ENCODE data around the gene PIK3R5.

Gene PIK3R5

DNA sequence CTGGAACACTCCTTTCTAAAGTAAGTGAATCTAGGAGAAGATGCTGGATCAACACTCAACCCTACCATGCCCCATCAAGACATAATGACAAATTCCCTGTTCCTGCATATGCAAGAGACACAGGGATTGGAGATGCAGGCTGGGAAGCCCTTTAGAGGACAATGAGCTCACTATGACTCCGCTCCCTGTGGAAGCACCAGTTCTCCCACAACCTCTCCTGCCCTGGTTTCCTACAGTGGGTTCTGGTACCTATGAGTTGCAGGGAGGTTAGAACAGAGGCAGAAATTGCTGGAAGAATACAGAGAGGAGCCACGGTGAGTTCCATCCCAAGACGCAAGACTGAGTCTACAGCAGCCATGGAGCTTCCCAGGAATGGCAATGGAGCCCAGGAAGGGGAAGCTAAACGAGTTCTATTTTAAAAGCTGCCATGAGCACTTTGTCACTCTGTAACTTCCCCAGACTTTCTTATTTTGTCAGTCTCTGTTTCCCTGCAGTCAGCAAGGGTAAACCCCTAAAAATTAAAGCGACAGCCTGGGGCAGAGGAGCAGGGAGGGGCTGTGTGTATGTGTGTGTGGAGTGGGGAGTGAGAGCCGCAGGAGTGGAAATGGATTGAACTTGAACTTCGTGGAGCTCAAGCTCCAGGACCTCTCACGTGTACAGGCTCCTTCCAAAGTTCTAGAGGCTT lies 55.8 kb downstream of the PIK3R5 start:
- no peak for TF ChIP-seq JUND (IDR thresholded peaks at IDR 0.05; ENCODE audit: low read depth)
- in situ Hi-C loops (cut with HindIII; ENCODE audit: low pct_unique_long_range_greater_than_20kb, low sequenced_read_pairs): no loop called here
- no peak for DNase-seq (ENCODE audit: low read depth in 1 of 2, low spot score in 1 of 2)

GRCh38 chr17:8905331-8905730 lies 60.2 kb downstream of the PIK3R5 start:
- no peak for TF ChIP-seq JUND (IDR thresholded peaks at IDR 0.05; ENCODE audit: low read depth)
- DNase-seq (ENCODE audit: low read depth in 1 of 2, low spot score in 1 of 2): no peak
- in situ Hi-C loops (cut with HindIII; ENCODE audit: low pct_unique_long_range_greater_than_20kb, low sequenced_read_pairs): no loop called here

DNA sequence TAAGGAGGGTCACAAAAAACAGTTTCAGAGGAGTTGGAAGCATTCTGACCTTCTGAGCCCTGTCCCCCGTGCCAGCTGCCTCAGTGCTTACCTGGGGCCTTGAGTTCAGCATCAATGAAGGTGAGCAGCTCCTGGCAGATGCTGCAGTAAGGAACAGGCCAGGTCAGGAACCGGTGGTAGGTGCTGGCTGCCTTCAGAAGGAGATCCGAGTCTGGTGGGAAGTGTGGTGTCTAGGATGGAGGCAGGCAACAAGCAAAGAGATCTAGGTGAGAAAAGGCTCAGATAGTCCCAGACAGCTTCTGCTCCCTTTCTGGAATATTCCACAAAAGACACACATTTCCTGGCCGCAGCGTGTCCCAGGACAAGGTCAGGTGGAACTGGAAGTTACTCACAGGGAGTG lies 60.8 kb downstream of the PIK3R5 start:
- no peak for DNase-seq (ENCODE audit: low read depth in 1 of 2, low spot score in 1 of 2)
- in situ Hi-C loops (cut with HindIII; ENCODE audit: low pct_unique_long_range_greater_than_20kb, low sequenced_read_pairs): no loop called here
- TF ChIP-seq JUND (IDR thresholded peaks at IDR 0.05; ENCODE audit: low read depth): no peak

DNA sequence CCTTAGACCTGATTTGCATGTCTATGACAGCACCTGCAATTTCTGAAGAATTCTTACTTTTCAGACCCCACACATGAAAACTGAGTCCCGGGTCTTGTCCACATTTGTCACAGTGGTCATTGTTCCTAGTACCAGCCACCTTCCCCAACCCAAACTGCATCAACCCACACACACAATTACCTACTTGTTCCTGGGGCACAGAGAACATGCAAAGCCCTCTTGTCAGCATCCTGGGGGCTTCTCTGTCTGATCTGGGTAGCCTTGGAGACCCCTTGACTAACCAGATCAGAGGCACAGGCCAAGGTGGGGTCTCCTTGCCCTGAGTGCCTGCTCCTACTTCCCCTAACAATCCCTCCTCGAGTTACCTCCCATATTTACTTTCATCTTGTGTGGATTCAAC lies 61.3 kb downstream of the PIK3R5 start:
- in situ Hi-C loops (cut with HindIII; ENCODE audit: low pct_unique_long_range_greater_than_20kb, low sequenced_read_pairs): no loop called here
- no peak for DNase-seq (ENCODE audit: low read depth in 1 of 2, low spot score in 1 of 2)

GRCh38 chr17:8900626-8901585 lies 64.6 kb downstream of the PIK3R5 start:
- in situ Hi-C loops (cut with HindIII; ENCODE audit: low pct_unique_long_range_greater_than_20kb, low sequenced_read_pairs): no loop called here
- DNase-seq (ENCODE audit: low read depth in 1 of 2, low spot score in 1 of 2): no peak
- no peak for TF ChIP-seq JUND (IDR thresholded peaks at IDR 0.05; ENCODE audit: low read depth)

More for the DNA sequence above, 61.3 kb downstream of the PIK3R5 start:
- TF ChIP-seq JUND (IDR thresholded peaks at IDR 0.05; ENCODE audit: low read depth): no peak

GRCh38 chr17:8900207-8900606 lies 65.3 kb downstream of the PIK3R5 start:
- in situ Hi-C loops (cut with HindIII; ENCODE audit: low pct_unique_long_range_greater_than_20kb, low sequenced_read_pairs): no loop called here

GRCh38 chr17:8898636-8899035 lies 66.9 kb downstream of the PIK3R5 start:
- no peak for DNase-seq (ENCODE audit: low read depth in 1 of 2, low spot score in 1 of 2)
- TF ChIP-seq JUND (IDR thresholded peaks at IDR 0.05; ENCODE audit: low read depth): no peak
- in situ Hi-C loops (cut with HindIII; ENCODE audit: low pct_unique_long_range_greater_than_20kb, low sequenced_read_pairs): no loop called here

More at GRCh38 chr17:8900207-8900606, 65.3 kb downstream of the PIK3R5 start:
- no peak for TF ChIP-seq JUND (IDR thresholded peaks at IDR 0.05; ENCODE audit: low read depth)
- DNase-seq (ENCODE audit: low read depth in 1 of 2, low spot score in 1 of 2): no peak

- DNase-seq (ENCODE audit: low read depth in 1 of 2, low spot score in 1 of 2): no peak
- TF ChIP-seq JUND (IDR thresholded peaks at IDR 0.05; ENCODE audit: low read depth): no peak
- in situ Hi-C loops (cut with HindIII; ENCODE audit: low pct_unique_long_range_greater_than_20kb, low sequenced_read_pairs): no loop called here
Observed at GRCh38 chr17:8898126-8898525, 67.4 kb downstream of the PIK3R5 start.

- TF ChIP-seq JUND (IDR thresholded peaks at IDR 0.05; ENCODE audit: low read depth): no peak
- DNase-seq (ENCODE audit: low read depth in 1 of 2, low spot score in 1 of 2): no peak
- in situ Hi-C loops (cut with HindIII; ENCODE audit: low pct_unique_long_range_greater_than_20kb, low sequenced_read_pairs): no loop called here
Observed at GRCh38 chr17:8896641-8897635, 68.6 kb downstream of the PIK3R5 start.

DNA sequence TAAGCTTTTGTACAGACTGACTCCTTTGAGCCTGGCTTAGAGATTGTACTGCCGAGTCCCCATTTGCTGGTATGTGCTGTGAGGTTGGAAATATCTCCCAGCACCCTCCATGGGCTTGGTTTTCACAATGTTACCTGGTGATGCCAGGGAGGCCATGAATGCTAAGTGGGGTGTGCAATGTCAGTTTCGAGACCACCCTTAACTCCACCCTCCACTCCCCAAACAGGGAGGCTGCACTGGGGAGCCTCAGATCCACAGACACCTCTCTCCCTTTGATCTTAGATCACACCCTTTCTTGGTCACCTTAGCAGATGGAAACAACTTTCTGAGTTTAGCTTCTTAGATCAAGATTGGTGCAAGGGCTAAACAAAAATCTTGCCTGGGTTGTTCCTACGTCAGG lies 69.4 kb downstream of the PIK3R5 start:
- in situ Hi-C loops (cut with HindIII; ENCODE audit: low pct_unique_long_range_greater_than_20kb, low sequenced_read_pairs): no loop called here

DNA sequence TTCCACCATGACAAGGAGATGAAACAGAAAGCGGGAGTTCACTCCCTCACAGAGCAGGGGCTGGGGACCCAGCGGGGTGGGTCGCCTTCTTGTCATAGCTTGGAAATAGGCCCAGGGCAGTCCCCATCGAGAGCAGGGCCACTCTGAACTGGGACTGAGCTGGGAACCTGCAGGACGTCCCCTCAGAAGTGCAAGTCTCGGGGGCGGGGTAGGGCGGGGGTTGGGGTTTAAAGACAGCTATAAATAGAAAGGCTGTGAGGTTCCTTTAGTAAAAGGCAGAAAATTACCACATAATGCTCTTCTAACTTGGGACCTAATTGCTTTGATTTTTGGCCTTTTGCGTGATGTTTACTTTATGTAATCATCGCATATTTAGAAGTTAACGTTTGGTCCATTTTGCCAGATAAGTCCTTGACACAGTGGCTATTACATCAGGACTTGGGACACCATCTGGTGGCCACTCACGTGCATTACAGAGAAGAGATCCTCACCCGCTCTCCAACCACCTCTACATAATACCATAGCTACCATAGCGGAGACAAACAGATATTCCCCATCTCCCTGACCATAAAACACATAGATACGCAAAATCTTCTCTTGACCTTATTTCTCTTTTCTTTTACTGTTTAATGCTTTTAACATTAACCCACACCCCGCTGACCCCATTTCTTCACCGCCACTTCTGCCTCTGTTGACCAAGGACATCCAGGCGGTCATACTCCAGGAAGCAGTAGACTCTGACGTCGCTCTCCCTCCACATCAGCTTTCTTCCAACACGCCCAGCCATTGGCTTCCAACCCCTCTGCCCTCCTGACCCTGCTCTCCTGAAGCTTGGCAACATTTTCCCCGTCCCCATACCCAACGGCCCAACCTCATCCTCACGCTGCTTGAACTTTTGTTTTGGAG lies 70.6 kb downstream of the PIK3R5 start:
- no peak for TF ChIP-seq JUND (IDR thresholded peaks at IDR 0.05; ENCODE audit: low read depth)
- peak; percentile 72 to 79 for DNase-seq (ENCODE audit: low read depth in 1 of 2, low spot score in 1 of 2)
- in situ Hi-C loops (cut with HindIII; ENCODE audit: low pct_unique_long_range_greater_than_20kb, low sequenced_read_pairs): no loop called here

More for the DNA sequence above, 69.4 kb downstream of the PIK3R5 start:
- no peak for TF ChIP-seq JUND (IDR thresholded peaks at IDR 0.05; ENCODE audit: low read depth)
- no peak for DNase-seq (ENCODE audit: low read depth in 1 of 2, low spot score in 1 of 2)

All from T47D (cell line).